Measurements from ENCODE around the gene TIE1. TPM values are rescaled to one million over a fixed set of nuclear protein-coding genes. Genes with fewer than 3 reads are reported as not detected.
A peak's percentile ranks its signal among the peaks of the same experiment; 100 is the strongest.

Gene TIE1
- total RNA-seq, 1 experiment from 2014 or later, result 1.2 TPM

GRCh38 chr1:43331688-43332087 is 30.9 kb downstream of the TIE1 start:
- no peak overlapping the region for H3K4me2 ChIP-seq (ENCODE audit: insufficient read depth, insufficient read length, low read length)
- no peak overlapping the region for H3K14ac ChIP-seq (ENCODE audit: insufficient read depth, low read length)
- Mint-ChIP-seq H3K4me3 (no peak overlapping the region), H3K36me3 (ENCODE audit: insufficient read depth in 1 of 3, low read depth in 3 of 3) (peaks cover 0 to 8% (median 5%) of the 10 kb centered on the region in 3 experiments; a peak in 5 of 7 replicates), H3K27ac (peak overlapping the region in 1 of 3 experiments; percentile 87; a peak in 1 of 7 replicates), H3K27me3 (ENCODE audit: low read depth) (peaks cover 5% of the 10 kb centered on the region; the same call in 1 of the 2 replicates), H3K9me3 (peaks cover 14 to 19% of the 10 kb centered on the region in 2 experiments), H3K4me1 (peaks cover 12 to 21% of the 10 kb centered on the region in 2 experiments)
- no peaks in the 10 kb centered on the region for H3K4me1 ChIP-seq (ENCODE audit: insufficient read depth, low read length)
- no peak overlapping the region for H3T11ph ChIP-seq (ENCODE audit: low read length)
- no CpG with 5 or more reads among the region's 5 CpGs for WGBS (ENCODE audit: extremely low coverage, insufficient read length, low lambda C conversion rate)
- H4K20me1 ChIP-seq (ENCODE audit: control insufficient read depth, insufficient read depth, insufficient read length), result no peaks in the 10 kb centered on the region
- no peak overlapping the region for H3K56ac ChIP-seq (ENCODE audit: insufficient read length, low read depth, low read length)
- H3K27me3 ChIP-seq (ENCODE audit: insufficient read depth, low read length), result no peaks in the 10 kb centered on the region
- no peak overlapping the region for H4K91ac ChIP-seq (ENCODE audit: insufficient read length, low read depth, low read length)
- H4K8ac ChIP-seq (replicated peaks; ENCODE audit: insufficient read length, low read depth, low read length), result no peak overlapping the region
- no peak overlapping the region for H2BK12ac ChIP-seq (ENCODE audit: insufficient read length, low read depth, low read length)
- DNase-seq, result no peak
- no peaks in the 10 kb centered on the region for H3K23me2 ChIP-seq (ENCODE audit: insufficient read length, low read depth, low read length, poor library complexity, severe bottlenecking)
- no peak overlapping the region for H3K27ac ChIP-seq (ENCODE audit: insufficient read length, low read depth, low read length)
- H4K5ac ChIP-seq (ENCODE audit: insufficient read length, low read depth, low read length), result no peak overlapping the region
- H3K18ac ChIP-seq (ENCODE audit: insufficient read length, low read depth, low read length), result no peak overlapping the region
- no peaks in the 10 kb centered on the region for H3K79me2 ChIP-seq (ENCODE audit: insufficient read depth, low read length)
- no peak overlapping the region for H2AK5ac ChIP-seq (ENCODE audit: insufficient read length, low read length)
- H2BK5ac ChIP-seq (ENCODE audit: insufficient read length, low read length), result no peak overlapping the region
- H2AFZ ChIP-seq (ENCODE audit: low read length), result no peak overlapping the region
- H3K23ac ChIP-seq (ENCODE audit: insufficient read length, low read depth, low read length), result no peak overlapping the region
- no peak overlapping the region for H2BK20ac ChIP-seq (ENCODE audit: low read depth, low read length, poor library complexity, severe bottlenecking)
- no peak overlapping the region for H3K9ac ChIP-seq (ENCODE audit: extremely low read depth, insufficient read length, low read length)
- H2BK120ac ChIP-seq (ENCODE audit: low read depth, low read length, poor library complexity, severe bottlenecking), result no peak overlapping the region
- no peaks in the 10 kb centered on the region for H3K9me3 ChIP-seq (ENCODE audit: control insufficient read depth, low read depth, low read length)
- no peak overlapping the region for H2BK15ac ChIP-seq (ENCODE audit: low read depth, low read length)
- no peak for TF ChIP-seq CTCF (conservative IDR thresholded peaks at IDR 0.05)
- no peak overlapping the region for H3K4ac ChIP-seq (ENCODE audit: low read depth, low read length)
- H3K79me1 ChIP-seq (ENCODE audit: insufficient read depth, low read depth, low read length, poor library complexity, severe bottlenecking), result no peaks in the 10 kb centered on the region
